ENCODE data around the gene DHRS3. TPM values are rescaled to one million over a fixed set of nuclear protein-coding genes. Genes with fewer than 3 reads are reported as not detected.
A peak's percentile ranks its signal among the peaks of the same experiment; 100 is the strongest.

DHRS3 gene
- total and polyA plus RNA-seq, 2 donors (not counting 3 experiments of a cell fraction or from before 2014, with no cell fraction given), result 54.3 to 75.2 TPM

GRCh38 chr1:12568009-12568767, 49.8 kb downstream of the DHRS3 start:
- CTCF ChIA-PET, result interaction anchor here (1.1 kb wide), 1 partner anchor 111 kb away, joined by 3 read pairs; no protein-coding TSS in a partner anchor

More at GRCh38 chr1:12568009-12568767, 49.8 kb downstream of the DHRS3 start:
- Histone ChIP-seq H3K4me3 (replicated peaks in 1 of 3; ENCODE audit: insufficient read depth in 1 of 3, low read depth in 1 of 3, low read length in 3 of 3) (no peak overlapping the region), H4K20me1 (replicated peaks; ENCODE audit: control insufficient read depth, extremely low read depth, insufficient read depth, low read length) (no peaks in the 10 kb centered on the region), H3K79me2 (ENCODE audit: control insufficient read depth, insufficient read depth, low read length) (no peaks in the 10 kb centered on the region), H3K27me3 (ENCODE audit: control insufficient read depth in 2 of 2, insufficient read depth in 2 of 2, low read length in 2 of 2) (no peaks in the 10 kb centered on the region), H3K9ac (replicated peaks; ENCODE audit: extremely low read depth, insufficient read depth, low read length) (no peak overlapping the region), H3K36me3 (ENCODE audit: control insufficient read depth in 2 of 2, extremely low read depth in 1 of 2, insufficient read depth in 2 of 2, low read length in 2 of 2) (peaks cover 0 to 24% of the 10 kb centered on the region in 2 experiments), H3K4me1 (ENCODE audit: control insufficient read depth, extremely low read depth, insufficient read depth, low read length) (no peaks in the 10 kb centered on the region), H2AFZ (ENCODE audit: low read depth, low read length) (no peak overlapping the region), H3K9me1 (replicated peaks; ENCODE audit: control insufficient read depth, extremely low read depth, insufficient read depth, low read length) (no peaks in the 10 kb centered on the region), H3K27ac (ENCODE audit: insufficient read depth, low read depth, low read length) (no peak overlapping the region), H3K9me3 (replicated peaks; ENCODE audit: control insufficient read depth, insufficient read depth, low read length) (no peaks in the 10 kb centered on the region), H3K4me2 (ENCODE audit: insufficient read depth, low read length) (no peak overlapping the region)
- TSS peak; percentile 77 for BruUV-seq (replicated peaks)
- FAIRE-seq (no peak), DNase-seq (ENCODE audit: low read depth, low spot score) (no peak)
- dilution Hi-C loops (cut with MboI; ENCODE audit: extremely low pct_ligation_motif_present, low sequenced_read_pairs), result no loop called here
- intact Hi-C loops (cut with micrococcal nuclease), result no loop called here
- POLR2A ChIA-PET, result interaction anchor here (0.6 kb wide), 1 partner anchor 32 kb away, joined by 12 read pairs; no protein-coding TSS in a partner anchor
- TF ChIP-seq FOS (IDR thresholded peaks at IDR 0.05; ENCODE audit: borderline replicate concordance, insufficient read depth, low read length), result no peak
- TF ChIP-seq JUN (IDR thresholded peaks at IDR 0.05; ENCODE audit: borderline replicate concordance, insufficient read depth, insufficient read length, low read depth), result no peak
- no peak for TF ChIP-seq MAX (IDR thresholded peaks at IDR 0.05; ENCODE audit: insufficient read depth, insufficient read length)
- no peak for TF ChIP-seq GATA2 (IDR thresholded peaks at IDR 0.05; ENCODE audit: insufficient read depth, insufficient read length, low read depth, low read length)
- TF ChIP-seq EZH2 (IDR thresholded peaks at IDR 0.05; ENCODE audit: borderline replicate concordance, low read depth, low read length, severe bottlenecking), result no peak
- no peak for TF ChIP-seq POLR2AphosphoS5 (IDR thresholded peaks at IDR 0.05; ENCODE audit: insufficient read depth, low read depth, low read length)
- no peak for TF ChIP-seq POLR2A (IDR thresholded peaks at IDR 0.05; ENCODE audit: low read depth, low read length)
- TF ChIP-seq CTCF (IDR thresholded peaks at IDR 0.05; ENCODE audit: extremely low read depth in 1 of 2, insufficient read depth in 1 of 2, low read depth in 1 of 2, low read length in 2 of 2), result no peak
- no peak for TF ChIP-seq MYC (IDR thresholded peaks at IDR 0.05; ENCODE audit: low read depth, low read length)
